Ishikawa (cell line): ENCODE data around the gene PIP4K2C.

Experiments used
- CEBPB ChIP-seq: IDR thresholded peaks from 2 replicates; pipeline ENCODE4 v1.6.1; 2012
- CREB1 ChIP-seq: IDR thresholded peaks from 2 replicates; pipeline ENCODE4 v1.6.1; 2012; ENCODE audit warnings: low read depth
- EGR1 ChIP-seq: IDR thresholded peaks from 2 replicates; pipeline ENCODE4 v1.6.1; 2012
- EP300 ChIP-seq: IDR thresholded peaks from 2 replicates; pipeline ENCODE4 v1.6.1; 2012; ENCODE audit warnings: borderline replicate concordance
- FOXM1 ChIP-seq: IDR thresholded peaks from 2 replicates; pipeline ENCODE4 v1.6.1; 2012; ENCODE audit warnings: low read depth, borderline replicate concordance
- MAX ChIP-seq: IDR thresholded peaks from 2 replicates; pipeline ENCODE4 v1.6.1; 2012
- NFIC ChIP-seq: IDR thresholded peaks from 2 replicates; pipeline ENCODE4 v1.6.1; 2012
- RAD21 ChIP-seq: IDR thresholded peaks from 2 replicates; pipeline ENCODE4 v1.6.1; 2012; ENCODE audit warnings: low read depth
- TAF1 ChIP-seq: IDR thresholded peaks from 2 replicates; pipeline ENCODE4 v1.6.1; 2012; ENCODE audit warnings: low read depth, mild to moderate bottlenecking
- TCF12 ChIP-seq: IDR thresholded peaks from 2 replicates; pipeline ENCODE4 v1.6.1; 2012; ENCODE audit warnings: low read depth
- TEAD4 ChIP-seq: IDR thresholded peaks from 2 replicates; pipeline ENCODE4 v1.6.1; 2012
- USF1 ChIP-seq: IDR thresholded peaks from 2 replicates; pipeline ENCODE4 v1.6.1; 2012
- YY1 ChIP-seq: IDR thresholded peaks from 2 replicates; pipeline ENCODE4 v1.6.1; 2012; ENCODE audit warnings: low read depth
- ZBTB7A ChIP-seq: IDR thresholded peaks from 2 replicates; pipeline ENCODE4 v1.6.1; 2012; ENCODE audit warnings: low read depth
- TF ChIP-seq, protein P1 (sequence below): IDR thresholded peaks from 2 replicates; pipeline ENCODE4 v1.6.1; 2012; ENCODE audit warnings: low read depth, mild to moderate bottlenecking

PIP4K2C gene

DNA sequence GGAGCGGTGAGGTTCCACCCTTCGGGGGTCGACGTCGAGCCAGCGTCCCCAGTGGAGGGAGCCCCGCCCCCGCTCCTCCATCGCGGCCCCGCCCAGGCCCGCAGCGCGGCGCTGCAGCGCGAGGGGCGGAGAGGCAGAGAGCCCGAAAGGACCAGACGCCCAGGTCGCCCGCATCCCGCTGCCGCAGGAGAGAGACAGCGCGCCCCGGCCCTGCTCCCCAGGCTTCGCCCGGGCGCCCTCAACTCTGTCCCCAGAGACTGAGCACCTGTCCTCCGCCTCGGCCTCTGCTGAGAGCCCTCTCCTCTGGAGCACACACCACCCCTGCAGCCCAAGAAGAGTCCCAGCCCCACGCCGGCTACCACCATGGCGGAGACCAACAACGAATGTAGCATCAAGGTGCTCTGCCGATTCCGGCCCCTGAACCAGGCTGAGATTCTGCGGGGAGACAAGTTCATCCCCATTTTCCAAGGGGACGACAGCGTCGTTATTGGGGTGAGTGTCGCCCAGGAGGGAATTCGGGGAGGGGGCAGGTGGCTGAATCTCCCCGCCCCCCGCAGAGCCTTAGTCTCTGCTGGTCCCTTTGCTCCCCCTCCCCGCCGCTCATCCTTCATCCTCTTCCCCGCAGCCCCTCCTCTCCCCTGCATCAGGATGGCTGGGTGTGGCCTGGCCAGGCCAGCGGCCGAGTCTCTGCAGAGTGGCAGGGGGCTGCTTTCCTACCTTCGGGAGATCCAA is 40.9 kb upstream of the PIP4K2C start, which contains the start of gene KIF5A:
KIF5A (plus strand) TSS at position 136 of the 732 bp plus-strand sequence; CDS start at position 364, 228 bp downstream.
- 0 out of 2 replicates have a peak, but pooled peaks have one; percentile 25 for TF ChIP-seq EGR1
- TF ChIP-seq USF1 = no peak

DNA sequence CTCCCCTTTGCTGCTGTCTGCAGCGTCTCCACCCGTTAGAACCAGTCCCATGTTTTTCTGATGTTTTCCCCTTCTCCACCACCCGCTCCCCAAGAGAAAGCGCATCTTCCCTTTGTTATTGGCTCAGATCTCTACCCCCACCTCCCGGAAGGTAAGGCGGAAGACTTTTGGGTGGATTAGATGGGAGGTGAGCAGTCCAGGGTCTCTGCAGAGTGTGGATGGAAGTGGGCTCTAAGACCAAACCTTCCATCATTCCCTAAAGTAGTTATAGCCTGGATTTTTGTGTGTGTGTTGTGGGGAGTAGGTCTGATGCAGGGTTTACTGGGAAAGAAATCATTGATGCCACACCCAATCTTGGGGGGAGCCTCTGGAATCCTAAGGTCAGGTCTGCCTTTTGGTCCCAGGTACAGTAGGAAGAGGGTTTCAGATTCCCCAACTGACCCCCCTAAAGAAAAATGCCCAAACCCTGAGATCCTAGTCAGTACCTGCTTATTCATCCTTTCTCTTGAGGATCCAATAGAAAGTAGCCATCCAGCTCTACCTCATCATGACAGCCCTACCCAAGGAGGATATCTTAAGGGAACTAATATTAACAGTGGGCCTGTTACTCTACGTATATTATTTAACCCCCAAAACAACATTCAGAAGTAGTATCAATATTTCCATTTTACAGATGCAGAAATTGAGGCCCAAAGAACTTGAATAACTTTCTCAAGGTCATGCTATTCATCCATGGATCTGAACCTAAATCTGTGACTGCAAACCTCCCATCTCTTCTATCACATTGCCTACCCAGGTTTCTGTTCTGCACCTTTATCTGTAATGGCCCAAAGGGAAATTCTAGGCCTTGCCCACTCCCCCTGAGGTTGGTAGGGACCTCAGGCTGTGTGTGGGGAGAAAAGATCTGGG is 40.1 kb upstream of the PIP4K2C start:
- no peak for TF ChIP-seq NFIC
- no peak for TF ChIP-seq EP300
- no peak for TF ChIP-seq EGR1
- TF ChIP-seq FOXM1 = no peak
- TF ChIP-seq CREB1 = no peak
- TF ChIP-seq YY1 = no peak
- TF ChIP-seq TCF12 = no peak

DNA sequence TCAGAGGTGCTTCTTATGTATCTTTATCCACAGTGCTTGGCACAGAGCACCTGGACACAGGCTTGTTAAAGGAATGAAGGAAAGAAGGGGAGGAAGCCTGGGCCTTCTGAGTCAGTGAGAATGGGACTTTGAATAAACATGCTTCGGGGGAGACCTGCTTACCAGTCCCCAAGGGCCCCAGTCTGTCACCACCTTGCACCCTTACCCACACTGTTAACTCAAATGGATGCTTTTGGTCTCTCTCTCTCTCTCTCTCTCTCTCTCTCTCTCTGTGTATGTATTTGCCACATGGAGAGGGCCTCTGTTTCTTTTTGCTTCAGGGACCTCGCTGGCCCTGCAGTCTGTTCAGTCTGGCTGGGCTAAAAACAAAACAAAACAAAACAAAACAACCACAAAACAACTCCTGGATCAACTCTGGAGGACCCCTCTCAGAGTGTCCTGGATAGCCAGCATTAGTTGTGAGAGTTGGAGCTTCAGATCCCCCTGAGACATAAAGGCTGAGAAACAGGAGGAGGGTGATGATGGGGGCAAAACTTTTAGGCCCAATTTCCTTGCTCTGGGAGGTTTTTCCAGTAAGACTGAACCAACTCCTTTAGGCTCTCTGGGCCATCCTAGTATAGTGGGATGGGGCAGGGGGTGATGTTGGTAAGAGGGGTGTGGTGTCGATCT is 39.2 kb upstream of the PIP4K2C start:
- TF ChIP-seq TCF12 (no peak), YY1 (no peak), TEAD4 (no peak), TAF1 (no peak), FOXM1 (no peak), RAD21 (no peak), CEBPB (no peak), ZBTB7A (no peak), MAX (no peak), EP300 (no peak), NFIC (no peak), USF1 (no peak), EGR1 (no peak), CREB1 (no peak)
- TF ChIP-seq, protein P1, sequence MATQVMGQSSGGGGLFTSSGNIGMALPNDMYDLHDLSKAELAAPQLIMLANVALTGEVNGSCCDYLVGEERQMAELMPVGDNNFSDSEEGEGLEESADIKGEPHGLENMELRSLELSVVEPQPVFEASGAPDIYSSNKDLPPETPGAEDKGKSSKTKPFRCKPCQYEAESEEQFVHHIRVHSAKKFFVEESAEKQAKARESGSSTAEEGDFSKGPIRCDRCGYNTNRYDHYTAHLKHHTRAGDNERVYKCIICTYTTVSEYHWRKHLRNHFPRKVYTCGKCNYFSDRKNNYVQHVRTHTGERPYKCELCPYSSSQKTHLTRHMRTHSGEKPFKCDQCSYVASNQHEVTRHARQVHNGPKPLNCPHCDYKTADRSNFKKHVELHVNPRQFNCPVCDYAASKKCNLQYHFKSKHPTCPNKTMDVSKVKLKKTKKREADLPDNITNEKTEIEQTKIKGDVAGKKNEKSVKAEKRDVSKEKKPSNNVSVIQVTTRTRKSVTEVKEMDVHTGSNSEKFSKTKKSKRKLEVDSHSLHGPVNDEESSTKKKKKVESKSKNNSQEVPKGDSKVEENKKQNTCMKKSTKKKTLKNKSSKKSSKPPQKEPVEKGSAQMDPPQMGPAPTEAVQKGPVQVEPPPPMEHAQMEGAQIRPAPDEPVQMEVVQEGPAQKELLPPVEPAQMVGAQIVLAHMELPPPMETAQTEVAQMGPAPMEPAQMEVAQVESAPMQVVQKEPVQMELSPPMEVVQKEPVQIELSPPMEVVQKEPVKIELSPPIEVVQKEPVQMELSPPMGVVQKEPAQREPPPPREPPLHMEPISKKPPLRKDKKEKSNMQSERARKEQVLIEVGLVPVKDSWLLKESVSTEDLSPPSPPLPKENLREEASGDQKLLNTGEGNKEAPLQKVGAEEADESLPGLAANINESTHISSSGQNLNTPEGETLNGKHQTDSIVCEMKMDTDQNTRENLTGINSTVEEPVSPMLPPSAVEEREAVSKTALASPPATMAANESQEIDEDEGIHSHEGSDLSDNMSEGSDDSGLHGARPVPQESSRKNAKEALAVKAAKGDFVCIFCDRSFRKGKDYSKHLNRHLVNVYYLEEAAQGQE = no peak

GRCh38 chr12:57552306-57552651 is 38.7 kb upstream of the PIP4K2C start:
- TF ChIP-seq NFIC = no peak
- no peak for TF ChIP-seq YY1
- TF ChIP-seq RAD21 = no peak
- TF ChIP-seq MAX = no peak
- no peak for TF ChIP-seq FOXM1
- TF ChIP-seq TAF1 = no peak
- no peak for TF ChIP-seq EP300
- TF ChIP-seq USF1 = no peak
- no peak for TF ChIP-seq TCF12
- no peak for TF ChIP-seq ZBTB7A
- no peak for TF ChIP-seq CEBPB
- no peak for TF ChIP-seq TEAD4
- TF ChIP-seq CREB1 = no peak
- no peak for TF ChIP-seq EGR1
- TF ChIP-seq, protein P1 = no peak
